BJ (cell line): ENCODE results near the gene STRBP. TPM values are rescaled to one million over a fixed set of nuclear protein-coding genes. Genes with fewer than 3 reads are reported as not detected.
A peak's percentile ranks its signal among the peaks of the same experiment; 100 is the strongest.

Experiments used
- CTCF ChIA-PET: fragments of 350-600 bp; formaldehyde crosslinking; extraction: SDS; loops from one replicate; lab custom pipeline; 2021; ENCODE audit warnings: antibody characterized with exemption, inconsistent platforms; lab: Yijun Ruan, JAX
- POLR2A ChIA-PET: fragments of 300-600 bp; sonication (Branson Sonifier 250); formaldehyde crosslinking; extraction: SDS; loops from one replicate; lab custom pipeline; 2021; ENCODE audit warnings: antibody characterized with exemption; lab: Charles Lee
- DNase-seq: peaks from one replicate; pipeline ENCODE4 v3.0.0-alpha.2; 2011; ENCODE audit warnings: low read depth
- H3K27me3 ChIP-seq: 2 replicates; pipeline ENCODE4 v1.6.0; 2011; ENCODE audit warnings: low read length; ENCODE audit not compliant: control insufficient read depth, insufficient read depth
- H3K36me3 ChIP-seq: 2 replicates; pipeline ENCODE4 v1.5.1; 2011; ENCODE audit warnings: low read length; ENCODE audit not compliant: control insufficient read depth, insufficient read depth
- H3K4me3 ChIP-seq: 2 replicates; pipeline ENCODE4 v1.5.1; 2011; ENCODE audit warnings: low read depth, mild to moderate bottlenecking, control low read depth, low read length
- polyA minus RNA-seq: library from RNA; depleted of rRNA, polyadenylated mRNA; stranded (reverse); fragments of >200 nt; gene quantifications from 2 replicates; pipeline ENCODE4 v1.2.3, GENCODE V29; 2011; rRNA and poly(A)+ RNA removed
- polyA plus RNA-seq: library from polyadenylated mRNA; depleted of rRNA; stranded (reverse); fragments of >200 nt; gene quantifications from 2 replicates; pipeline ENCODE4 v1.2.3, GENCODE V29; 2011; rRNA removed
- TF ChIP-seq, protein P1 (sequence below): IDR thresholded peaks from 2 replicates; pipeline ENCODE4 v1.5.1; 2011; ENCODE audit warnings: low read depth, mild to moderate bottlenecking, control low read depth, inconsistent platforms, low read length, moderate library complexity; ENCODE audit not compliant: insufficient read depth

The STRBP gene
- 1.1 and 2.2 TPM in 2 replicates for polyA plus RNA-seq
- 0.72 and 0.85 TPM in 2 replicates for polyA minus RNA-seq

- peaks cover 17% of the 10 kb centered on the region for H3K27me3 ChIP-seq
- ChIA-PET CTCF (no interaction called here), POLR2A (no interaction called here)
- TF ChIP-seq, protein P1, sequence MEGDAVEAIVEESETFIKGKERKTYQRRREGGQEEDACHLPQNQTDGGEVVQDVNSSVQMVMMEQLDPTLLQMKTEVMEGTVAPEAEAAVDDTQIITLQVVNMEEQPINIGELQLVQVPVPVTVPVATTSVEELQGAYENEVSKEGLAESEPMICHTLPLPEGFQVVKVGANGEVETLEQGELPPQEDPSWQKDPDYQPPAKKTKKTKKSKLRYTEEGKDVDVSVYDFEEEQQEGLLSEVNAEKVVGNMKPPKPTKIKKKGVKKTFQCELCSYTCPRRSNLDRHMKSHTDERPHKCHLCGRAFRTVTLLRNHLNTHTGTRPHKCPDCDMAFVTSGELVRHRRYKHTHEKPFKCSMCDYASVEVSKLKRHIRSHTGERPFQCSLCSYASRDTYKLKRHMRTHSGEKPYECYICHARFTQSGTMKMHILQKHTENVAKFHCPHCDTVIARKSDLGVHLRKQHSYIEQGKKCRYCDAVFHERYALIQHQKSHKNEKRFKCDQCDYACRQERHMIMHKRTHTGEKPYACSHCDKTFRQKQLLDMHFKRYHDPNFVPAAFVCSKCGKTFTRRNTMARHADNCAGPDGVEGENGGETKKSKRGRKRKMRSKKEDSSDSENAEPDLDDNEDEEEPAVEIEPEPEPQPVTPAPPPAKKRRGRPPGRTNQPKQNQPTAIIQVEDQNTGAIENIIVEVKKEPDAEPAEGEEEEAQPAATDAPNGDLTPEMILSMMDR: no peak
- no peaks in the 10 kb centered on the region for H3K36me3 ChIP-seq
- peak within 1 kb of the TSS; percentile 54 for H3K4me3 ChIP-seq
- DNase-seq: peak; percentile 4
Measured at GRCh38 chr9:123268465-123269259, at the start of gene STRBP. STRBP (minus strand) TSS chr9:123268586; CDS start chr9:123184134, 84,452 bp downstream.

GRCh38 chr9:123316053-123316718 lies 47.8 kb upstream of the STRBP start:
- ChIA-PET CTCF (no interaction called here), POLR2A (no interaction called here)
- peaks cover 6% of the 10 kb centered on the region for H3K27me3 ChIP-seq
- no peak for DNase-seq
- TF ChIP-seq, protein P1: no peak
- H3K36me3 ChIP-seq: no peaks in the 10 kb centered on the region
- H3K4me3 ChIP-seq: no peak overlapping the region

DNA sequence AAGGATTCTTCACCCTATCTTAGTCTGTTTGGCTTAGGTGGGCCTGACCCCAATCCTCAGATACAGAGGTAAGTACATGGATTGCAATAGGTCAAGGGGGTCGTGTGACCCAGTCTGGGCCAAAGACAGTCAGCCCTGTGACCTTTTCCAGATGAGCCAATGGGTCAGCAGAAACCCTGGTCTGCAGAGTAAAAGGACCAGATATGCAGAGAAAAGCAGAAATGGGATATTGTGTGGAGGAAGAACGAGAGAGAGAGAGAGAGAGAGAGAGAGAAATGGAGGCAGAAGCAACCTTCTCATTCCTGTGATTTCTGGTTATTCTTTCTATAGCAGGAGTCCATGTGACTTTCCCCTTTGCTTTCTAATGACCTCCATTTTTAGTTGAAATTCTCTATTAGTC lies 47.2 kb upstream of the STRBP start:
- DNase-seq: no peak
- TF ChIP-seq, protein P1: no peak
- ChIA-PET POLR2A (no interaction called here), CTCF (no interaction called here)
- H3K27me3 ChIP-seq: peaks cover 6% of the 10 kb centered on the region
- H3K4me3 ChIP-seq: no peak overlapping the region
- no peaks in the 10 kb centered on the region for H3K36me3 ChIP-seq

- TF ChIP-seq, protein P1: no peak
- DNase-seq: no peak
- ChIA-PET POLR2A (no interaction called here), CTCF (interaction anchor here (0.9 to 1.2 kb wide), 2 partner anchors 34 to 35 kb away, joined by 3 read pairs; no protein-coding TSS in a partner anchor)
- Histone ChIP-seq H3K36me3 (no peaks in the 10 kb centered on the region), H3K4me3 (no peak overlapping the region), H3K27me3 (peaks cover 6% of the 10 kb centered on the region)
Measured at GRCh38 chr9:123314617-123315016, 46.2 kb upstream of the STRBP start.

DNA sequence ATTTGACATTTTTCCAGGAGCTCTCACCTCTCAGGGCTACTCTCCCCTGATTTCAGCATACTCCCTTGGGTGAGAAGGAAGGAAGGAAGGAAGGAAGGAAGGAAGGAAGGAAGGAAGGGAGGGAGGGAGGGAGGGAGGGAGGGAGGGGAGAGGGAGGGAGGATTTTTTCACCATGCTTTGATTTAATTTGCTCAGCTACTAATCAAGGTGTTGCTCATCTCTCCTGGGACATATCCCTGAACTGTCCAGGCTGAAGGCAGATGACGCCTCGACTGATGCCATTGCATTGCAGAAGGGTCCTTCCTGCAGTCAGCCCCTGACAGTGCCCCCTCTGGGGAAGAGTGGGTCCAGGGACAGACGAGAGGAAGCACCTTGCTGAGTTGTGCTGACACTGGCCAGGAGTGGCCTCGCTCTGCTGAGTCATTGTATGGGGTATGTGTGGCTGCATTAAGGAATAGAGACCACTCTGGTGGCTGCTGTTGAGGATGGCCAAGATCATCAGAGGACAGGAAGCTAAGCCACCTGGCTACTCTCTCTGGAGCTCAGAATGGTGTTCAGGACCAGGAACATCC lies 44.0 kb upstream of the STRBP start:
- TF ChIP-seq, protein P1: no peak
- Histone ChIP-seq H3K27me3 (peaks cover 2% of the 10 kb centered on the region; the same call in 1 of the 2 replicates), H3K36me3 (no peaks in the 10 kb centered on the region), H3K4me3 (no peak overlapping the region)
- ChIA-PET CTCF (no interaction called here), POLR2A (no interaction called here)
- DNase-seq: no peak
